Keratinocyte (primary cell): Measurements from ENCODE around the gene PSMB1. TPM values are rescaled to one million over a fixed set of nuclear protein-coding genes. Genes with fewer than 3 reads are reported as not detected.

ENCODE experiments used
- DNase-seq: peaks from one replicate; pipeline ENCODE4 v3.0.0-alpha.2; 2011; ENCODE audit warnings: low read depth, missing footprints, low spot score
- FAIRE-seq: peaks from 2 replicates; lab custom pipeline; 2011; peaks lifted over from hg19 to GRCh38; lab: Jason Lieb, UNC
- H2AFZ ChIP-seq: 2 replicates; pipeline ENCODE4 v1.6.0; 2012; ENCODE audit warnings: low read length, control low read depth, inconsistent platforms; ENCODE audit not compliant: control insufficient read depth
- H3K27ac ChIP-seq: 2 replicates; pipeline ENCODE4 v1.5.1; 2011; ENCODE audit warnings: low read length; ENCODE audit not compliant: control insufficient read depth, insufficient read depth
- H3K27me3 ChIP-seq: 3 replicates; pipeline ENCODE4 v1.6.0; 2011; ENCODE audit warnings: low read length; ENCODE audit not compliant: control insufficient read depth, insufficient read depth; ENCODE audit errors: extremely low read depth
- H3K36me3 ChIP-seq, 2 experiments: 2 replicates in 1 of 2; 3 replicates in 1 of 2; pipeline ENCODE4 v1.5.1; 2011; ENCODE audit warnings: low read length in 2 of 2, mild to moderate bottlenecking in 1 of 2; ENCODE audit not compliant: control insufficient read depth in 2 of 2, insufficient read depth in 2 of 2; ENCODE audit errors: extremely low read depth in 1 of 2
- H3K4me1 ChIP-seq: 3 replicates; pipeline ENCODE4 v1.5.1; 2011; ENCODE audit warnings: low read length; ENCODE audit not compliant: control insufficient read depth, insufficient read depth; ENCODE audit errors: extremely low read depth
- H3K4me2 ChIP-seq: 3 replicates; pipeline ENCODE4 v1.6.0; 2011; ENCODE audit warnings: low read depth, low read length; ENCODE audit not compliant: control insufficient read depth, insufficient read depth; ENCODE audit errors: extremely low read depth
- H3K4me3 ChIP-seq, 3 experiments: fragments of 200-600 bp in 1 of 3; sonication (generic) in 1 of 3; 2 replicates in 2 of 3; 3 replicates in 1 of 3; pipeline ENCODE4 v1.5.1; 2011 to 2016; ENCODE audit warnings: low read length in 3 of 3, mild to moderate bottlenecking in 3 of 3, control low read depth in 2 of 3, inconsistent platforms in 1 of 3, low read depth in 1 of 3, mixed read lengths in 1 of 3, mixed run types in 1 of 3, moderate library complexity in 1 of 3; ENCODE audit not compliant: control insufficient read depth in 2 of 3, insufficient read depth in 2 of 3; ENCODE audit errors: extremely low read depth in 1 of 3
- H3K79me2 ChIP-seq: 2 replicates; pipeline ENCODE4 v1.6.0; 2012; ENCODE audit warnings: low read length; ENCODE audit not compliant: control insufficient read depth, insufficient read depth
- H3K9ac ChIP-seq: 3 replicates; pipeline ENCODE4 v1.6.0; 2011; ENCODE audit warnings: low read length; ENCODE audit not compliant: control insufficient read depth, insufficient read depth; ENCODE audit errors: extremely low read depth
- H3K9me1 ChIP-seq: 3 replicates; pipeline ENCODE4 v1.6.0; 2011; ENCODE audit warnings: low read length; ENCODE audit not compliant: control insufficient read depth, insufficient read depth; ENCODE audit errors: extremely low read depth
- H3K9me3 ChIP-seq: 2 replicates; pipeline ENCODE4 v1.5.1; 2012; ENCODE audit warnings: low read depth, low read length; ENCODE audit not compliant: control insufficient read depth
- H4K20me1 ChIP-seq: 3 replicates; pipeline ENCODE4 v1.6.0; 2011; ENCODE audit warnings: low read length; ENCODE audit not compliant: control insufficient read depth, insufficient read depth; ENCODE audit errors: extremely low read depth
- EZH2 ChIP-seq: IDR thresholded peaks from one replicate; pipeline ENCODE4 v1.6.1; 2012; ENCODE audit warnings: inconsistent platforms, mild to moderate bottlenecking, low read length, moderate library complexity
- dilution Hi-C: fragments of 300-500 bp; cut with MboI; formaldehyde crosslinking; loops from one replicate; pipeline ENCODE4 v1.7.0; 2020; ENCODE audit warnings: low sequenced_read_pairs; ENCODE audit not compliant: extremely low pct_ligation_motif_present
- polyA plus RNA-seq, 5 experiments: library from polyadenylated mRNA; depleted of rRNA in 3 of 5; stranded (reverse) in 3 of 5; stranded (forward) in 1 of 5; unstranded in 1 of 5; fragments of >200 nt; gene quantifications; 1 replicate in 1 of 5; 2 replicates in 3 of 5; 3 replicates in 1 of 5; pipeline versions ENCODE4 v1.2.1 to v1.2.3, GENCODE V29; 2011 to 2012; ENCODE audit warnings: missing spikeins in 2 of 5, low read depth in 1 of 5, low replicate concordance in 1 of 5
- TF ChIP-seq, protein P1 (sequence below), 3 experiments: IDR thresholded peaks in 1 of 3; conservative IDR thresholded peaks in 1 of 3; optimal IDR thresholded peaks in 1 of 3; 2 replicates in 2 of 3; 3 replicates in 1 of 3; pipeline versions ENCODE3 to v1.5.1; 2011; ENCODE audit warnings: low read length in 3 of 3, mild to moderate bottlenecking in 3 of 3, moderate library complexity in 2 of 3, control low read depth in 1 of 3, inconsistent platforms in 1 of 3; ENCODE audit not compliant: insufficient read depth in 2 of 3; ENCODE audit errors: extremely low read depth in 1 of 3

Gene PSMB1
- polyA plus RNA-seq, 1 donor (not counting 4 experiments of a cell fraction or from before 2014, with no cell fraction given): 430 TPM

DNA sequence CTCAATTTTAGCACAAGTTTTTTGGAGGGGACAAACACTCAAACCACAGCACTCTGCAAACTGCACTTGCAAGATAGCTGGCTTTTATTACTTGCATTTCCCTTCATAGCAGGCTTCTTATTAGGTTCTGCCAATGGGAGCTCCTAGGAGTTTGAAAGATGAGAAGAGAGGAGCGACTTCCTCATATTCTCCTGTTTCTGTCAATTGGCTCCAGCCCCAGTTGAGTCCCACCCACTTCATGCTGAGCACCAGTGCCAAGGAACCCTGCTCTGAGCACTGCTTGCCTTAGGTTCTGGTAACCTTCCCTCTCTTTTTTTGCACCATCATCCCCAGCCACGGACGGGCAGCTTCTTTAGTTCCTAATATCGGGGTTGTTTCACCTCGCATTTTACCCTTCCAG lies 67.9 kb downstream of the PSMB1 start:
- H3K36me3 ChIP-seq: no peaks in the 10 kb centered on the region
- no peaks in the 10 kb centered on the region for H3K79me2 ChIP-seq
- no peaks in the 10 kb centered on the region for H3K9me3 ChIP-seq
- H3K27me3 ChIP-seq: no peaks in the 10 kb centered on the region
- no peak for FAIRE-seq
- no peaks in the 10 kb centered on the region for H3K9me1 ChIP-seq
- DNase-seq: no peak
- H3K4me3 ChIP-seq: no peak overlapping the region
- no peak for TF ChIP-seq EZH2
- TF ChIP-seq, protein P1, sequence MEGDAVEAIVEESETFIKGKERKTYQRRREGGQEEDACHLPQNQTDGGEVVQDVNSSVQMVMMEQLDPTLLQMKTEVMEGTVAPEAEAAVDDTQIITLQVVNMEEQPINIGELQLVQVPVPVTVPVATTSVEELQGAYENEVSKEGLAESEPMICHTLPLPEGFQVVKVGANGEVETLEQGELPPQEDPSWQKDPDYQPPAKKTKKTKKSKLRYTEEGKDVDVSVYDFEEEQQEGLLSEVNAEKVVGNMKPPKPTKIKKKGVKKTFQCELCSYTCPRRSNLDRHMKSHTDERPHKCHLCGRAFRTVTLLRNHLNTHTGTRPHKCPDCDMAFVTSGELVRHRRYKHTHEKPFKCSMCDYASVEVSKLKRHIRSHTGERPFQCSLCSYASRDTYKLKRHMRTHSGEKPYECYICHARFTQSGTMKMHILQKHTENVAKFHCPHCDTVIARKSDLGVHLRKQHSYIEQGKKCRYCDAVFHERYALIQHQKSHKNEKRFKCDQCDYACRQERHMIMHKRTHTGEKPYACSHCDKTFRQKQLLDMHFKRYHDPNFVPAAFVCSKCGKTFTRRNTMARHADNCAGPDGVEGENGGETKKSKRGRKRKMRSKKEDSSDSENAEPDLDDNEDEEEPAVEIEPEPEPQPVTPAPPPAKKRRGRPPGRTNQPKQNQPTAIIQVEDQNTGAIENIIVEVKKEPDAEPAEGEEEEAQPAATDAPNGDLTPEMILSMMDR (optimal IDR thresholded peaks at IDR 0.05 in 1 of 3, IDR thresholded peaks at IDR 0.05 in 1 of 3, conservative IDR thresholded peaks at IDR 0.05 in 1 of 3; ENCODE audit: extremely low read depth in 1 of 3, insufficient read depth in 2 of 3, low read length in 3 of 3): no peak
- dilution Hi-C loops: no loop called here
- no peaks in the 10 kb centered on the region for H4K20me1 ChIP-seq
- no peak overlapping the region for H3K27ac ChIP-seq
- H3K4me2 ChIP-seq: no peak overlapping the region
- H3K4me1 ChIP-seq: no peaks in the 10 kb centered on the region
- no peak overlapping the region for H3K9ac ChIP-seq
- H2AFZ ChIP-seq: no peak overlapping the region

Other genes with a start within 250 kb of the PSMB1 start
- gene FAM120B, start 246.5 kb downstream of the PSMB1 start, polyA plus RNA-seq: 17.4 to 18.4 TPM (median 18.3 TPM) in 3 replicates
- gene TBP, start 1.1 kb upstream of the PSMB1 start, polyA plus RNA-seq: 14.8 to 17.3 TPM (median 15.8 TPM) in 3 replicates
- 75.0 to 103 TPM (median 80.1 TPM) in 3 replicates for gene PDCD2, start 31.3 kb upstream of the PSMB1 start, polyA plus RNA-seq